NB4 (cell line): ENCODE measurements around the gene KRTAP10-4.
"Not testable (repeated sequence)": the region's sequence is repeated elsewhere in the genome, so short reads cannot be mapped to it uniquely, and the experiment has no call there.

ENCODE experiments used
- MYC ChIP-seq: IDR thresholded peaks from 2 replicates; pipeline ENCODE4 v1.6.1; 2011; ENCODE audit warnings: low read depth, low read length
- POLR2A ChIP-seq: IDR thresholded peaks from 2 replicates; pipeline ENCODE4 v1.6.1; 2011; ENCODE audit warnings: mild to moderate bottlenecking; ENCODE audit not compliant: insufficient read length; ENCODE audit errors: extremely low read depth
- TF ChIP-seq, protein P1 (sequence below): IDR thresholded peaks from one replicate; pipeline ENCODE4 v1.5.1; 2012; ENCODE audit warnings: low read depth, low read length

DNA sequence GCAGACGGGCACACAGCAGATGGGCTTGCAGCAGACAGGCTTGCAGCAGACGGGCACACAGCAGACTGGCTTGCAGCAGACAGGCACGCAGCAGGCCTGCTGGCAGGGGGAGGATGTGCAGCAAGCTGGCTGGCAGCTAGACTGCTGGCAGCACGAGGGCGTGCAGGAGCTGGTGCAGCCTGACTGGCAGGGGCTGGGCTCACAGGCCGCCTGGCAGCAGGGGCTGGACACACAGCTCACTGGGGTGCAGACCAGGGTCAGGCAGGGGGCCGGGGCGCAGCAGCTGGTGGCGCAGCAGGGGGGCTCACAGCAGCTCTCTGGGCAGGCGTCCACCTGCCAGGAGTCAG is 15.2 kb upstream of the KRTAP10-4 start:
- not testable (repeated sequence) for TF ChIP-seq POLR2A, MYC
- TF ChIP-seq, protein P1, sequence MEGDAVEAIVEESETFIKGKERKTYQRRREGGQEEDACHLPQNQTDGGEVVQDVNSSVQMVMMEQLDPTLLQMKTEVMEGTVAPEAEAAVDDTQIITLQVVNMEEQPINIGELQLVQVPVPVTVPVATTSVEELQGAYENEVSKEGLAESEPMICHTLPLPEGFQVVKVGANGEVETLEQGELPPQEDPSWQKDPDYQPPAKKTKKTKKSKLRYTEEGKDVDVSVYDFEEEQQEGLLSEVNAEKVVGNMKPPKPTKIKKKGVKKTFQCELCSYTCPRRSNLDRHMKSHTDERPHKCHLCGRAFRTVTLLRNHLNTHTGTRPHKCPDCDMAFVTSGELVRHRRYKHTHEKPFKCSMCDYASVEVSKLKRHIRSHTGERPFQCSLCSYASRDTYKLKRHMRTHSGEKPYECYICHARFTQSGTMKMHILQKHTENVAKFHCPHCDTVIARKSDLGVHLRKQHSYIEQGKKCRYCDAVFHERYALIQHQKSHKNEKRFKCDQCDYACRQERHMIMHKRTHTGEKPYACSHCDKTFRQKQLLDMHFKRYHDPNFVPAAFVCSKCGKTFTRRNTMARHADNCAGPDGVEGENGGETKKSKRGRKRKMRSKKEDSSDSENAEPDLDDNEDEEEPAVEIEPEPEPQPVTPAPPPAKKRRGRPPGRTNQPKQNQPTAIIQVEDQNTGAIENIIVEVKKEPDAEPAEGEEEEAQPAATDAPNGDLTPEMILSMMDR: not testable (repeated sequence)
